Mammary epithelial cell (primary cell): Measurements from ENCODE around the gene STAMBP.
"Not testable (repeated sequence)": the region's sequence is repeated elsewhere in the genome, so short reads cannot be mapped to it uniquely, and the experiment has no call there.

Source experiments
- CTCF ChIP-seq, 2 donors: IDR thresholded peaks in 1 of 2; conservative IDR thresholded peaks in 1 of 2; 2 replicates each; pipeline ENCODE4 v1.5.1; 2011 to 2012; ENCODE audit warnings: inconsistent platforms in 2 of 2, low read length in 2 of 2, mild to moderate bottlenecking in 2 of 2, control low read depth in 1 of 2, low read depth in 1 of 2; ENCODE audit not compliant: insufficient read depth in 1 of 2; ENCODE audit errors: extremely low read depth in 1 of 2
- EZH2 ChIP-seq: IDR thresholded peaks from 2 replicates; pipeline ENCODE4 v1.6.1; 2012; ENCODE audit warnings: low read length, inconsistent platforms, borderline replicate concordance

DNA sequence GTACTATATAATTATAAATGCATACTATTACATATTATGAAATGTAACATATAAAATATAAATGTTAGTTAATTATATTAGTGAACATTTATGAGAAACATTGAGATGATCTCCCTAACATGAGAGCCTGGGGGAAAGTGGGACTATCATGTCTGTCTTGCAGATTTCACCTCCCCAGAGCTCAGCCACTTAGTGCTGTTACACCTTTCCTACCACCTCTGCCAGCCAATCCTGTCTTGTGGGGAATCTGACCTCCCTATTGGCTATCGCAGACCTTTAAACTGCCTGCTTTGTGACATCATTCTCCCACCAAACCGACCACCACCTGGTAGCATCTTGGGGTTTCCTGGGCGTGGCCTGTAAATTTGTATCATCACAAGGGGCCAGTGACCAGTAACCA is 44.9 kb upstream of the STAMBP start, which contains the start of gene C2orf78:
- TF ChIP-seq EZH2; CTCF (conservative IDR thresholded peaks at IDR 0.05 in 1 of 2, IDR thresholded peaks at IDR 0.05 in 1 of 2; ENCODE audit: extremely low read depth in 1 of 2, insufficient read depth in 1 of 2, low read depth in 1 of 2, low read length in 2 of 2): not testable (repeated sequence)
